ENCODE data around the gene MAP3K13. TPM values are rescaled to one million over a fixed set of nuclear protein-coding genes. Genes with fewer than 3 reads are reported as not detected.

Gene MAP3K13
- polyA plus RNA-seq, 1 donor (not counting 4 experiments of a cell fraction or from before 2014, with no cell fraction given): 23.0 TPM

DNA sequence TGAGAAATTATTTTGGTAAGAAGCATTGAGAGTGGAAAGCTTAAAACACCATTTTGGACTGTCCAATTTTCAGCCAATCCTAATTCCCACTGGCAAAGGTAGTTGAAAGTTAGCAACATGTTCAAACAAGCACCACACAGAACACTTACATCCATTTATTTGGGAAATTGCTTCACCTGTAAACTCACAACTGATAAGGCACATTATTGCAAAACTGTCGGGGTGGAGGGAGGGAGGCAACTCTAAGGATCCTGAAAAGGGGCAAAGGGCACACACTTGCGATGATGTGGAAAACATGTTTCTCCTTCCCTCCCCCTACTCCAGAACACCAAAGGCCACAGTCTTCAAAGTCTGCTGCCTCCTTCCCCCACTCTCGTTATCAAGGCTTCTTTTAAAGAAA lies 126.5 kb downstream of the MAP3K13 start:
- dilution Hi-C loops (cut with MboI; ENCODE audit: extremely low pct_ligation_motif_present, low sequenced_read_pairs): no loop called here
- H3K4me1 ChIP-seq (ENCODE audit: control insufficient read depth, extremely low read depth, insufficient read depth, low read length): peaks cover 14% of the 10 kb centered on the region
- no peak for TF ChIP-seq EZH2 (IDR thresholded peaks at IDR 0.05; ENCODE audit: low read length)
- TF ChIP-seq, protein P1, sequence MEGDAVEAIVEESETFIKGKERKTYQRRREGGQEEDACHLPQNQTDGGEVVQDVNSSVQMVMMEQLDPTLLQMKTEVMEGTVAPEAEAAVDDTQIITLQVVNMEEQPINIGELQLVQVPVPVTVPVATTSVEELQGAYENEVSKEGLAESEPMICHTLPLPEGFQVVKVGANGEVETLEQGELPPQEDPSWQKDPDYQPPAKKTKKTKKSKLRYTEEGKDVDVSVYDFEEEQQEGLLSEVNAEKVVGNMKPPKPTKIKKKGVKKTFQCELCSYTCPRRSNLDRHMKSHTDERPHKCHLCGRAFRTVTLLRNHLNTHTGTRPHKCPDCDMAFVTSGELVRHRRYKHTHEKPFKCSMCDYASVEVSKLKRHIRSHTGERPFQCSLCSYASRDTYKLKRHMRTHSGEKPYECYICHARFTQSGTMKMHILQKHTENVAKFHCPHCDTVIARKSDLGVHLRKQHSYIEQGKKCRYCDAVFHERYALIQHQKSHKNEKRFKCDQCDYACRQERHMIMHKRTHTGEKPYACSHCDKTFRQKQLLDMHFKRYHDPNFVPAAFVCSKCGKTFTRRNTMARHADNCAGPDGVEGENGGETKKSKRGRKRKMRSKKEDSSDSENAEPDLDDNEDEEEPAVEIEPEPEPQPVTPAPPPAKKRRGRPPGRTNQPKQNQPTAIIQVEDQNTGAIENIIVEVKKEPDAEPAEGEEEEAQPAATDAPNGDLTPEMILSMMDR (optimal IDR thresholded peaks at IDR 0.05 in 1 of 3, IDR thresholded peaks at IDR 0.05 in 1 of 3, conservative IDR thresholded peaks at IDR 0.05 in 1 of 3; ENCODE audit: extremely low read depth in 1 of 3, insufficient read depth in 2 of 3, low read length in 3 of 3): no peak
- no peaks in the 10 kb centered on the region for H3K27me3 ChIP-seq (ENCODE audit: control insufficient read depth, extremely low read depth, insufficient read depth, low read length)
- H3K27ac ChIP-seq (ENCODE audit: control insufficient read depth, insufficient read depth, low read length): no peak overlapping the region
- no peaks in the 10 kb centered on the region for H3K9me3 ChIP-seq (ENCODE audit: control insufficient read depth, low read depth, low read length)
- no peak overlapping the region for H2AFZ ChIP-seq (ENCODE audit: control insufficient read depth, low read length)
- no peaks in the 10 kb centered on the region for H4K20me1 ChIP-seq (ENCODE audit: control insufficient read depth, extremely low read depth, insufficient read depth, low read length)
- peak; percentile 9 for FAIRE-seq
- H3K36me3 ChIP-seq (ENCODE audit: control insufficient read depth in 2 of 2, extremely low read depth in 1 of 2, insufficient read depth in 2 of 2, low read length in 2 of 2): peaks cover 18 to 21% of the 10 kb centered on the region in 2 experiments
- no peak overlapping the region for H3K4me3 ChIP-seq (ENCODE audit: control insufficient read depth in 2 of 3, extremely low read depth in 1 of 3, insufficient read depth in 2 of 3, low read depth in 1 of 3, low read length in 3 of 3)
- H3K9me1 ChIP-seq (ENCODE audit: control insufficient read depth, extremely low read depth, insufficient read depth, low read length): no peaks in the 10 kb centered on the region
- no peaks in the 10 kb centered on the region for H3K79me2 ChIP-seq (ENCODE audit: control insufficient read depth, insufficient read depth, low read length)
- DNase-seq (ENCODE audit: low read depth, low spot score): no peak
- H3K4me2 ChIP-seq (ENCODE audit: control insufficient read depth, extremely low read depth, insufficient read depth, low read depth, low read length): no peak overlapping the region
- H3K9ac ChIP-seq (ENCODE audit: control insufficient read depth, extremely low read depth, insufficient read depth, low read length): no peak overlapping the region

DNA sequence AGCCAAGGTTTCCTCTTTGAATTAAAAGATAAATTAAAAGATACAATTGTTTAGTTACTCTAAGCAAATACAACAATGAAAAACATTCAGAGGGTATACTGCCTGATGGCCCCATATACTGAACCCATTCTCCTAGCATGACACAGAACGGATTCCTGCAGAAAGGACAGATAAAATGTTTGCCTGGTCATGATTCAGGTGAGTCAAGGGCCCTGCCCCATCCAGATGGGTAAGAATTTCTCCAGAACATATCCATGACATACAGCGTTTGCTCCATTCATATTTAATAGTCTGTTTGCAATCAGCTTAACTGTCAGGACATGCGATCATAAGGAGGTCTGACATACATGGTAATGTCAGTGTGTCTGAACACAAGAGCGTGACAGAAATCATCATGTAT lies 127.3 kb downstream of the MAP3K13 start:
- no peak overlapping the region for H3K9ac ChIP-seq (ENCODE audit: control insufficient read depth, extremely low read depth, insufficient read depth, low read length)
- no peak overlapping the region for H3K4me2 ChIP-seq (ENCODE audit: control insufficient read depth, extremely low read depth, insufficient read depth, low read depth, low read length)
- H3K9me3 ChIP-seq (ENCODE audit: control insufficient read depth, low read depth, low read length): no peaks in the 10 kb centered on the region
- H2AFZ ChIP-seq (ENCODE audit: control insufficient read depth, low read length): no peak overlapping the region
- FAIRE-seq: no peak
- dilution Hi-C loops (cut with MboI; ENCODE audit: extremely low pct_ligation_motif_present, low sequenced_read_pairs): no loop called here
- no peak for DNase-seq (ENCODE audit: low read depth, low spot score)
- H3K27me3 ChIP-seq (ENCODE audit: control insufficient read depth, extremely low read depth, insufficient read depth, low read length): no peaks in the 10 kb centered on the region
- H3K27ac ChIP-seq (ENCODE audit: control insufficient read depth, insufficient read depth, low read length): no peak overlapping the region
- H3K79me2 ChIP-seq (ENCODE audit: control insufficient read depth, insufficient read depth, low read length): no peaks in the 10 kb centered on the region
- H3K9me1 ChIP-seq (ENCODE audit: control insufficient read depth, extremely low read depth, insufficient read depth, low read length): no peaks in the 10 kb centered on the region
- H3K4me1 ChIP-seq (ENCODE audit: control insufficient read depth, extremely low read depth, insufficient read depth, low read length): peaks cover 14% of the 10 kb centered on the region
- TF ChIP-seq EZH2 (IDR thresholded peaks at IDR 0.05; ENCODE audit: low read length): no peak
- TF ChIP-seq, protein P1 (optimal IDR thresholded peaks at IDR 0.05 in 1 of 3, IDR thresholded peaks at IDR 0.05 in 1 of 3, conservative IDR thresholded peaks at IDR 0.05 in 1 of 3; ENCODE audit: extremely low read depth in 1 of 3, insufficient read depth in 2 of 3, low read length in 3 of 3): no peak
- H3K36me3 ChIP-seq (ENCODE audit: control insufficient read depth in 2 of 2, extremely low read depth in 1 of 2, insufficient read depth in 2 of 2, low read length in 2 of 2): peaks cover 25 to 28% of the 10 kb centered on the region in 2 experiments
- H3K4me3 ChIP-seq (ENCODE audit: control insufficient read depth in 2 of 3, extremely low read depth in 1 of 3, insufficient read depth in 2 of 3, low read depth in 1 of 3, low read length in 3 of 3): no peak overlapping the region
- no peaks in the 10 kb centered on the region for H4K20me1 ChIP-seq (ENCODE audit: control insufficient read depth, extremely low read depth, insufficient read depth, low read length)
